GM12864 (cell line): ENCODE measurements around the gene MTA2.

ENCODE experiments used
- DNase-seq: peaks from one replicate; pipeline ENCODE4 v3.0.0-alpha.2; 2011; ENCODE audit warnings: low read depth
- H3K4me3 ChIP-seq: 2 replicates; pipeline ENCODE4 v1.5.1; 2011; ENCODE audit warnings: mild to moderate bottlenecking, low read depth, low read length, control low read depth
- CTCF ChIP-seq: IDR thresholded peaks from 2 replicates; pipeline ENCODE4 v1.5.1; 2011; ENCODE audit warnings: low read depth, mild to moderate bottlenecking, moderate library complexity, low read length, control low read depth, inconsistent platforms; ENCODE audit errors: missing control alignments

Gene MTA2

GRCh38 chr11:62577046-62577714, 24.5 kb downstream of the MTA2 start:
- TF ChIP-seq CTCF: no peak
- H3K4me3 ChIP-seq: no peak overlapping the region
- DNase-seq: no peak

GRCh38 chr11:62575837-62576236, 25.8 kb downstream of the MTA2 start:
- H3K4me3 ChIP-seq: no peak overlapping the region
- no peak for DNase-seq
- TF ChIP-seq CTCF: no peak

- H3K4me3 ChIP-seq: peak overlapping the region; percentile 82
- no peak for DNase-seq
- no peak for TF ChIP-seq CTCF
These were observed 26.5 kb downstream of the MTA2 start for GRCh38 chr11:62575156-62575555.

GRCh38 chr11:62574363-62575071, 27.1 kb downstream of the MTA2 start:
- no peak for TF ChIP-seq CTCF
- no peak for DNase-seq
- peak overlapping the region; percentile 82 for H3K4me3 ChIP-seq

GRCh38 chr11:62573592-62574362, 27.9 kb downstream of the MTA2 start, which contains the start of gene EEF1G:
TSS of gene EEF1G (minus strand) at chr11:62573891. CDS start at chr11:62573842, 49 bp downstream.
- DNase-seq: peak; percentile 99
- H3K4me3 ChIP-seq: peak within 1 kb of the TSS; percentile 94
- no peak for TF ChIP-seq CTCF

- TF ChIP-seq CTCF: no peak
- no peak for DNase-seq
- peak overlapping the region; percentile 94 for H3K4me3 ChIP-seq
These were observed 28.6 kb downstream of the MTA2 start for GRCh38 chr11:62573006-62573591.
